Activated CD4-positive, alpha-beta T cell treated with anti-CD3 and anti-CD28 coated beads for 4 hours (primary cell): ENCODE data around the gene SRA1.

Source experiments
- DNase-seq, 2 donors: peaks; one replicate each; pipeline ENCODE4 v3.0.0-alpha.2; 2020

SRA1 gene

GRCh38 chr5:140569197-140569596 lies 11.9 kb upstream of the SRA1 start:
- no peak for DNase-seq

GRCh38 chr5:140568443-140569063 lies 11.3 kb upstream of the SRA1 start:
- DNase-seq: no peak

- no peak for DNase-seq
Observed at GRCh38 chr5:140567871-140568270, 10.6 kb upstream of the SRA1 start.

GRCh38 chr5:140567136-140567818 lies 10.0 kb upstream of the SRA1 start:
- no peak for DNase-seq

DNA sequence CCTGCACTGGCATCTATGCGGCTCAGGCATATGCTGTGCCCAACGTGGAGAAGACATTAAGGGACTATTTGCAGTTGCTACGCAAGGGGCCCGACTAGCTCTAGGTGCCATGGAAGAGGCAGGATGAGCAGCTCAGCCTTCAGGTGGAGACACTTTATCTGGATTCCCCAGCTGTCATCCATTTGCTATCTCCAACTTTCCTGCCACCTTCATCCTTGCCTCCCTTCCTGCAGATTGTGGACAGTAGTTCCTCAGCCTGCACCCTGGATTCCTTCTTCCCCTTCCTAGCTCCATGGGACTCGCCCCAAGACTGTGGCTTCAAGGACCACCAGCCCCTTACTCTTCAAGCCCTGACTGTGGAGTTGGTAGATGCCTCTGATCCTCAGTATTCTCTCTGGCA lies 9.4 kb upstream of the SRA1 start:
- no peak for DNase-seq

DNA sequence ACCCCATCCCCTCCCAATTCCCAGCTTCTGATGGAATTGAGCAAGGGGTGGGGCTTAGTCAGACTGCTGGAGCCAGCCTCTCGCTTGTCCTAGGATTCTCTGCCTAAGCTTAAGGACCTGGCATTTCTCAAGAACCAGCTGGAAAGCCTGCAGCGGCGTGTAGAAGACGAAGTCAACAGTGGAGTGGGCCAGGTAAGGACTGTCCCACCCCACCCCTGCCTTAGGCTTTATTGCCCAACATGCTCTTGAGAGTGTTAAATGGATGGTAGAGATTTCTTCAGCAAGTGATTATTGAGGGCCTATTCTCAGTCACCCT lies 8.5 kb upstream of the SRA1 start:
- DNase-seq: no peak

DNA sequence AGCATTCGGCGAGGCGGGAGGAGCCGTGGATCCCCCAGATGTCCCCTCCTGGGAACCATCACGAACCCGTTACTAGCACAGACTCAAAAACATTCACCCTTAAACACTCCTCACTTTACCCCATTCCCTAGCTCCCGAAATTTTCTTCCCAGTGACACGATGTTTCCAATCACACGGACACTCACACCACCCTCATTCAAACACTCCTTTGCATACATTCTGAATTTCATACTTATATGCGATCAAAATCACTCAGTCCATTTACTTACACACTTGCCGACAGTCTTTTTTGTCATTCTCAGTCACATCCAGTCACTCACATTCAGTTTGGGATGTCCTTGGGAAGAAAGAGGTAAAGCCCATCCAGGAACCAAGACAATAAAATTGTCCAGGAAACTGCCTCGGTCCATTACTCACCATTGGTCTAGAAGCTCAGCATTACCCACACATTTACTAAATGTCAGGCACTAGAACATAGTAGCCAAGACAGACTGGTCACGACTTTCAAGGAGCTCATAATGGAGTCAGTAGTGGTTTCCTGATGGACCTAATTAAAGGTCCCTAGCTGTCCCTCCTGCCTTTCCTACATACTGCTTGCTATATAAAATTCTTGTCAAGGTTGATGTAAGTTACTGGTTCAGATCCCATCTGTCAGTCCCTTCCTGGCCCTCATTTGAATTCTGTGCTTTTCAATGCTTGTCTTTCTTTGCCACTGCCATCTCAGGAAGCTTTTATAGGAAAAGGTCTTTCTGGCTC lies 7.9 kb upstream of the SRA1 start:
- no peak for DNase-seq

GRCh38 chr5:140564196-140565023 lies 7.1 kb upstream of the SRA1 start, which contains the start of the genes APBB3 and SLC35A4:
Gene APBB3 (minus strand): TSS chr5:140564598. CDS start chr5:140564245, 353 bp downstream.
Gene SLC35A4 (plus strand): TSS chr5:140564828. CDS start chr5:140567170, 2,342 bp downstream.
- peak; percentile 94 to 96 for DNase-seq

GRCh38 chr5:140563596-140563995 lies 6.3 kb upstream of the SRA1 start:
- DNase-seq: no peak

- DNase-seq: no peak
Observed at GRCh38 chr5:140561753-140562523, 4.7 kb upstream of the SRA1 start.

DNA sequence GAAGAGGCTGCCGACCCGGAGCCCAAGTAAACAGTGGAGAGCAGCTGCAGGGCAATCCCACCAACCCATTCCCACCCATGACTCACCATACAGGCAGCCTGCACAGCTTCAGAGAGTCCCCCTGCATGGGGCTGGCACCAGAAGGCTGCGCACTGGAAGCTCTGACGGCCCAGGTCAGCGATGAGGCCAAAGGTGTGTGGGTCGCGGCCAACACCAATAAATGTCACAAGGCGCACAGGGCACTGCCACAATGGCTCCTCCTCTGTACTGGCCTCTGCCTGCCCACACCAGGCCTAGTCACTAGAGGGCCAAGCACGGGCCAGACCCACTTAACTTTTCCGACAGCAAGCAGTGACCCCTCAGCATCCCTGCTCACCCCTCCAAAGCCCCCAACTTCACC lies 3.0 kb upstream of the SRA1 start:
- no peak for DNase-seq

DNA sequence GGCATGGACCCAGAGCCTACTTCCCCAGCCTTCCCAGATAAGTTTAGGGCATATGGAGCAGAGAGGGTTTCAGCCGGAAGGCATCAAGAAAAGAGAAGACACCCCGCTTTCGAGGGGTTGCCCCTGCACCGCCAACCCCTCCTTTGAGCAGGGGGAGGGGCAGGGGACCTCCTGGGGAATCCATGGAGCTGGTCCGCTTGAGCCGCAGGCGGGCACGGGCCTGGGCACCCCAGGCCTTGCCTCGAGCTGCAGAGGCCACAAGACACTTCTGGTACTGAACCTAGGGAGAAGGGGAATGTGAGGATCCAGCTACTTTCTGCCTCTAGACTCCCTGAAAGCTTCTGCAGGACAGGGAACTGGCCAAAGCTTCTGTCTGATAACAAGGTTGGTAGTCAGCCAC lies 1.3 kb upstream of the SRA1 start:
- DNase-seq: no peak

GRCh38 chr5:140557965-140558364 lies 692 bp upstream of the SRA1 start:
- DNase-seq: no peak

- no peak for DNase-seq
Observed at GRCh38 chr5:140556438-140556837, 835 bp downstream of the SRA1 start.

DNA sequence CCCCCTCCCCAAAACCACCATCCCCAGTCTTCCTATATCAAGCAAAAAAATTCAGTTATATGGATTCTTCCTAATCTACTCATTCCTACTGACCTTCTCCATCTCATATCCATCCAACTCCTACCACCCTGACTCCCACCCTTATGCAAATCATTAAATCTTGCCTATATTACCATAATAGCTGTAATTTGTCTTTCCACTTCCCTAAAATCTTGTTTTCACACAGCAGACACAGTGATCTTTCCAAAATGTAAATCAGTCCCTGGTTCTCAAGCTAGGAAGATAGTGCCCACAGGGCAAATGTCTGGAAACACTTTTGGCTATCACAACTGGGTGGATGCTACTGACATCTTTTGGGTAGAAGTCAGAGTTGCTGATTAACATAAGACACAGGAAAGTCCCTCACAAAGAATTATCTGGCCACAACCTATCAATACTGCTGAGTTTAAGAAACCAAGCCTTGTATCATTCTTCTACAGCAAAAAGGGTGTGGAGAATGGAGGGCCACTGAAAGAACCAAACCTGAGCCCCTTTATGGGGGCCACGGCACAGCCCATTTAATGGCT lies 1.4 kb downstream of the SRA1 start:
- no peak for DNase-seq

DNA sequence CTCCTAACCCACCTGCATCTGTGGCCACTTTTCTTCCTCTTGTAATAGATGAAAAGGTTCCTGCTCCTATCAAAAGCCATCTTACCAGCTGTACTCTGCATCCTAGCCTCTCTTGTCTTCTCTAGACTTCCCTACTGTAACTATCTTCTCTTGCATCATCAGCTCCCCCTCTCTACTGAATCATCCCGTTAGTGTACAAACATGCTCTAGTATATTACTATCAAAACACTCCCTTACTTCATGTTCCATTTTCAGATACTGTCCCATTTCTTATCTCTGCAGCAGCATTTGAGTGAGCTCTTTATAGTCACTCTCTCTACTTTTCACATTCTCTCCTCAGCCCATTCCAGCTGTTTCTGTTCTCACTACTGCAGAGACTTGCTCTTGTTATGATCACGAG lies 2.8 kb downstream of the SRA1 start:
- DNase-seq: no peak

- no peak for DNase-seq
Observed at GRCh38 chr5:140553657-140554056, 3.6 kb downstream of the SRA1 start.

GRCh38 chr5:140551872-140552271 lies 5.4 kb downstream of the SRA1 start:
- DNase-seq: no peak

- no peak for DNase-seq
Observed at GRCh38 chr5:140550147-140551079, 6.9 kb downstream of the SRA1 start.

- DNase-seq: no peak
Observed at GRCh38 chr5:140549237-140550144, 7.8 kb downstream of the SRA1 start.
